PC-9 (cell line): ENCODE results near the gene EGFL6. TPM values are rescaled to one million over a fixed set of nuclear protein-coding genes. Genes with fewer than 3 reads are reported as not detected.

Experiments used
- BruUV-seq: library from RNA; stranded (reverse); fragments of 400-500 nt; replicated peaks from 2 replicates; lab custom pipeline; 2021; lab: Mats Ljungman, UMichigan
- CTCF ChIA-PET: fragments of 300-600 bp; sonication (Branson Sonifier 250); formaldehyde crosslinking; loops from one replicate; lab custom pipeline; 2022; ENCODE audit warnings: antibody characterized with exemption; lab: Charles Lee
- POLR2A ChIA-PET: fragments of 300-600 bp; sonication (Branson Sonifier 250); formaldehyde crosslinking; loops from one replicate; lab custom pipeline; 2022; ENCODE audit warnings: antibody characterized with exemption; ENCODE audit not compliant: unreplicated experiment; lab: Charles Lee
- DNase-seq, 2 experiments: peaks; one replicate each; pipeline versions ENCODE4 v3.0.0 to v3.0.0-alpha.2; 2015 to 2022; ENCODE audit warnings: mixed read lengths in 1 of 2
- H2AFZ ChIP-seq: fragments of 200-600 bp; sonication (generic); 2 replicates; pipeline ENCODE4 v1.8.1; 2017; ENCODE audit warnings: antibody characterized with exemption
- H3F3A ChIP-seq: fragments of 200-600 bp; sonication (generic); 2 replicates; pipeline ENCODE4 v1.8.1; 2017; ENCODE audit warnings: antibody characterized with exemption, mild to moderate bottlenecking, low read depth; ENCODE audit not compliant: insufficient read depth
- H3K27ac ChIP-seq: fragments of 200-600 bp; sonication (generic); 2 replicates; pipeline ENCODE4 v1.6.1; 2016; ENCODE audit warnings: mixed run types
- H3K27me3 ChIP-seq: fragments of 200-600 bp; sonication (generic); 2 replicates; pipeline ENCODE4 v1.6.1; 2016; ENCODE audit warnings: low read depth, mixed run types; ENCODE audit not compliant: insufficient read depth
- H3K36me3 ChIP-seq: fragments of 200-600 bp; sonication (generic); 2 replicates; pipeline ENCODE4 v1.6.1; 2016; ENCODE audit warnings: low read depth, mixed run types
- H3K4me1 ChIP-seq: fragments of 200-600 bp; sonication (generic); replicated peaks from 2 replicates; pipeline ENCODE4 v1.6.1; 2016; ENCODE audit warnings: mixed run types; ENCODE audit not compliant: insufficient read depth
- H3K4me2 ChIP-seq: fragments of 200-600 bp; sonication (generic); 2 replicates; pipeline ENCODE4 v1.6.1; 2017; ENCODE audit warnings: mixed run types
- H3K4me3 ChIP-seq: fragments of 200-600 bp; sonication (generic); 2 replicates; pipeline ENCODE4 v1.6.1; 2016; ENCODE audit warnings: mixed run types
- H3K79me2 ChIP-seq: fragments of 200-600 bp; sonication (generic); 2 replicates; pipeline ENCODE4 v1.6.1; 2017; ENCODE audit warnings: low read depth, mixed run types
- H3K9me2 ChIP-seq: fragments of 200-600 bp; sonication (generic); 2 replicates; pipeline ENCODE4 v1.8.1; 2017; ENCODE audit warnings: mild to moderate bottlenecking; ENCODE audit not compliant: insufficient read depth
- H3K9me3 ChIP-seq: fragments of 200-600 bp; sonication (generic); 2 replicates; pipeline ENCODE4 v1.8.1; 2016; ENCODE audit warnings: low read depth; ENCODE audit not compliant: insufficient read depth
- H4K20me1 ChIP-seq: fragments of 200-600 bp; sonication (generic); 2 replicates; pipeline ENCODE4 v1.8.1; 2017; ENCODE audit not compliant: insufficient read depth
- CTCF ChIP-seq: fragments of 200-600 bp; sonication (generic); conservative IDR thresholded peaks from 2 replicates; pipeline ENCODE4 v1.6.1; 2017; ENCODE audit warnings: mixed run types, antibody characterized with exemption, mild to moderate bottlenecking, moderate library complexity
- EZH2 ChIP-seq: fragments of 200-600 bp; sonication (generic); IDR thresholded peaks from 2 replicates; pipeline ENCODE4 v1.8.0; 2017; ENCODE audit warnings: antibody characterized with exemption, low read depth
- intact Hi-C: fragments of 100-400 bp; cut with micrococcal nuclease; formaldehyde crosslinking; loops from one replicate; pipeline ENCODE4 v1.10.0; 2022; ENCODE audit not compliant: unreplicated experiment
- total RNA-seq: library from RNA; stranded (reverse); gene quantifications from 2 replicates; pipeline ENCODE4 v1.2.3, GENCODE V29; 2021

Gene EGFL6
- total RNA-seq, 1 experiment from 2014 or later = not detected

DNA sequence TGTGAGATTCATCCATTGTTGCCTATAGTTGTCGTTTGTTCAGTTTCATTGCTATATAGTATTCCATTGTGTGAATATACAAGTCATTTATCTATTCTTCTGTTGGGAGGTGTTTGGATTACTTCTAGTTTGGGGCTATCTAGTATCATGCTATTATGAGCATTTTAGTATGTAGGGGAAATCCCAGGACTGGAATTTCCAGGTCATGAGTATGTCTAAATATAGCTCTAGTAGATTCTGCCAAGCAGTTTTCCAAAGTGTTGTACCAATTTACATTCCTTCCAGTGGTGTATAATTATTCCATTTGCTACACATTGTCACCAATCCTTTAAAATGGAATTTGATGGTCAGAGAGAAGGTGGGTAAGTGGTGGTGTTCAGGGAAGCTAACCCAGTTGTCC lies 30.1 kb downstream of the EGFL6 start:
- H3K4me1 ChIP-seq = no peaks in the 10 kb centered on the region
- H3K4me2 ChIP-seq = no peak overlapping the region
- TF ChIP-seq EZH2 = no peak
- no peak for TF ChIP-seq CTCF
- H3F3A ChIP-seq = no peaks in the 10 kb centered on the region
- no TSS peak for BruUV-seq
- H3K36me3 ChIP-seq = no peaks in the 10 kb centered on the region
- no peaks in the 10 kb centered on the region for H3K9me3 ChIP-seq
- no peak overlapping the region for H3K4me3 ChIP-seq
- no peaks in the 10 kb centered on the region for H3K79me2 ChIP-seq
- CTCF ChIA-PET = no interaction called here
- H2AFZ ChIP-seq = no peak overlapping the region
- no peak for DNase-seq
- H3K27ac ChIP-seq = no peak overlapping the region
- H3K9me2 ChIP-seq = no peaks in the 10 kb centered on the region
- POLR2A ChIA-PET = no interaction called here
- H4K20me1 ChIP-seq = no peaks in the 10 kb centered on the region
- no peaks in the 10 kb centered on the region for H3K27me3 ChIP-seq
- intact Hi-C loops = no loop called here

DNA sequence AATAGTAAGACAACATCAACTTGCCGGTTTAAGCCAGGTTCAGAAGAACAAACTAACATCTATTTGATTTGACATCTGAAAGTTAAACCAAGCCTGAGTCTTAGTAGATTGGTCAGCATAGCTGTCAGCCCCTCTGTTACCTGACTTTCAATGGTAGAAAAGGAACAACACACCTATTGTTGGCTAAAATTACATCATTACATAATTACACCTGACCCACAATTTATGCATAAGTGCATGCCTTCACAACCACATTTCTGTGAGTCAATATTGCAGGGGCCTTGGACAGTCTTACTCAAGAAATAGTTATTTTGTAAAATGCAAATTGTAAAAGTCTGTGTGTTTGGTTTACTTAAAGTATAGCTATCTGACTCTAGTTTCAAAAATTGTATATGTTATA lies 36.2 kb downstream of the EGFL6 start:
- H3K4me1 ChIP-seq = no peaks in the 10 kb centered on the region
- ChIA-PET CTCF (no interaction called here), POLR2A (no interaction called here)
- no peak for DNase-seq
- H3K9me2 ChIP-seq = no peaks in the 10 kb centered on the region
- intact Hi-C loops = no loop called here
- no peak overlapping the region for H3K4me3 ChIP-seq
- H3K36me3 ChIP-seq = no peaks in the 10 kb centered on the region
- no peaks in the 10 kb centered on the region for H3K27me3 ChIP-seq
- no peaks in the 10 kb centered on the region for H4K20me1 ChIP-seq
- no peaks in the 10 kb centered on the region for H3K79me2 ChIP-seq
- H2AFZ ChIP-seq = no peak overlapping the region
- no peaks in the 10 kb centered on the region for H3F3A ChIP-seq
- no TSS peak for BruUV-seq
- H3K27ac ChIP-seq = no peak overlapping the region
- TF ChIP-seq CTCF (no peak), EZH2 (no peak)
- H3K9me3 ChIP-seq = no peaks in the 10 kb centered on the region
- H3K4me2 ChIP-seq = no peak overlapping the region

- Histone ChIP-seq H3K9me3 (no peaks in the 10 kb centered on the region), H3K79me2 (no peaks in the 10 kb centered on the region), H3F3A (no peaks in the 10 kb centered on the region), H3K4me3 (no peak overlapping the region), H2AFZ (no peak overlapping the region), H3K27ac (no peak overlapping the region), H3K27me3 (no peaks in the 10 kb centered on the region), H4K20me1 (no peaks in the 10 kb centered on the region), H3K9me2 (no peaks in the 10 kb centered on the region), H3K36me3 (no peaks in the 10 kb centered on the region), H3K4me2 (no peak overlapping the region), H3K4me1 (no peaks in the 10 kb centered on the region)
- intact Hi-C loops = no loop called here
- BruUV-seq = no TSS peak
- no peak for TF ChIP-seq EZH2
- DNase-seq = no peak
- ChIA-PET POLR2A (no interaction called here), CTCF (no interaction called here)
Measured at GRCh38 chrX:13607331-13607995, 38.1 kb downstream of the EGFL6 start.

- H3K4me1 ChIP-seq = no peaks in the 10 kb centered on the region
- H3K79me2 ChIP-seq = no peaks in the 10 kb centered on the region
- ChIA-PET POLR2A (no interaction called here), CTCF (no interaction called here)
- no peaks in the 10 kb centered on the region for H3K9me3 ChIP-seq
- TF ChIP-seq EZH2 = no peak
- no peak for TF ChIP-seq CTCF
- H3K27ac ChIP-seq = no peak overlapping the region
- BruUV-seq = no TSS peak
- H3F3A ChIP-seq = no peaks in the 10 kb centered on the region
- no peak overlapping the region for H3K4me2 ChIP-seq
- no peak overlapping the region for H2AFZ ChIP-seq
- no peaks in the 10 kb centered on the region for H4K20me1 ChIP-seq
- H3K27me3 ChIP-seq = no peaks in the 10 kb centered on the region
- no peak overlapping the region for H3K4me3 ChIP-seq
- no peak for DNase-seq
- H3K36me3 ChIP-seq = no peaks in the 10 kb centered on the region
- H3K9me2 ChIP-seq = no peaks in the 10 kb centered on the region
- intact Hi-C loops = no loop called here
Measured at GRCh38 chrX:13607996-13608365, 38.6 kb downstream of the EGFL6 start.
